Skin epidermis (tissue), 12 donors: ENCODE results near the gene MRPL51.

Experiments
- H3K27ac ChIP-seq, 21 experiments: fragments of 200-600 bp; sonication (generic) in 11 of 21; one replicate each; pipeline ENCODE4 v1.5.0; 2020; ENCODE audit warnings: mild to moderate bottlenecking in 3 of 21, inconsistent platforms in 2 of 21, moderate library complexity in 2 of 21
- H3K4me3 ChIP-seq, 7 experiments: fragments of 200-600 bp; sonication (generic) in 2 of 7; one replicate each; pipeline ENCODE4 v1.5.0; 2020; ENCODE audit warnings: inconsistent platforms in 2 of 7, mild to moderate bottlenecking in 2 of 7, moderate library complexity in 1 of 7

The MRPL51 gene

GRCh38 chr12:6444704-6445688 lies 48.1 kb downstream of the MRPL51 start, which contains the start of gene CD27:
Gene CD27, plus strand, starts transcription at chr12:6444955. Its CDS starts 141 bp downstream, at chr12:6445096.
- Histone ChIP-seq H3K4me3 (peak within 1 kb of the TSS; percentile 5 to 38 (median 27)), H3K27ac (peak within 1 kb of the TSS in 13 of 21 experiments; percentile 52 to 97 (median 74))

- H3K27ac ChIP-seq: peak overlapping the region in 8 of 21 experiments; percentile 6 to 97 (median 86)
- H3K4me3 ChIP-seq: no peak overlapping the region
These were observed 49.0 kb downstream of the MRPL51 start for GRCh38 chr12:6444031-6444430.

GRCh38 chr12:6443361-6443983 lies 49.6 kb downstream of the MRPL51 start:
- Histone ChIP-seq H3K27ac (peak overlapping the region in 7 of 21 experiments; percentile 6 to 97 (median 83)), H3K4me3 (no peak overlapping the region)

- Histone ChIP-seq H3K4me3 (no peak overlapping the region), H3K27ac (peak overlapping the region in 4 of 21 experiments; percentile 81 to 97 (median 88))
These were observed 50.2 kb downstream of the MRPL51 start for GRCh38 chr12:6442836-6443235.
